HEK293 (cell line): ENCODE measurements around the gene GPR107.

Experiments used
- KLF10 ChIP-seq: fragments of 450-650 bp; IDR thresholded peaks from 2 replicates; pipeline ENCODE4 v1.5.1; 2018; ENCODE audit warnings: missing biosample characterization, mild to moderate bottlenecking, missing genetic modification characterization
- ZBTB8A ChIP-seq: fragments of 450-650 bp; formaldehyde crosslinking; IDR thresholded peaks from 2 replicates; pipeline ENCODE4 v1.5.1; 2016; ENCODE audit warnings: missing biosample characterization, missing genetic modification characterization
- ZNF239 ChIP-seq: fragments of 450-650 bp; formaldehyde crosslinking; IDR thresholded peaks from 2 replicates; pipeline ENCODE4 v1.5.1; 2016; ENCODE audit warnings: missing biosample characterization, missing genetic modification characterization
- ZNF660 ChIP-seq: fragments of 450-650 bp; IDR thresholded peaks from 2 replicates; pipeline ENCODE4 v1.5.1; 2018; ENCODE audit warnings: missing biosample characterization, mild to moderate bottlenecking, missing genetic modification characterization
- ZNF670 ChIP-seq: fragments of 450-650 bp; formaldehyde crosslinking; IDR thresholded peaks from 2 replicates; pipeline ENCODE4 v1.5.1; 2016; ENCODE audit warnings: missing biosample characterization, missing genetic modification characterization, low read depth
- TF ChIP-seq, protein P1 (sequence below): fragments of 450-650 bp; formaldehyde crosslinking; IDR thresholded peaks from 2 replicates; pipeline ENCODE4 v1.5.1; 2016; ENCODE audit warnings: missing biosample characterization, missing genetic modification characterization

DNA sequence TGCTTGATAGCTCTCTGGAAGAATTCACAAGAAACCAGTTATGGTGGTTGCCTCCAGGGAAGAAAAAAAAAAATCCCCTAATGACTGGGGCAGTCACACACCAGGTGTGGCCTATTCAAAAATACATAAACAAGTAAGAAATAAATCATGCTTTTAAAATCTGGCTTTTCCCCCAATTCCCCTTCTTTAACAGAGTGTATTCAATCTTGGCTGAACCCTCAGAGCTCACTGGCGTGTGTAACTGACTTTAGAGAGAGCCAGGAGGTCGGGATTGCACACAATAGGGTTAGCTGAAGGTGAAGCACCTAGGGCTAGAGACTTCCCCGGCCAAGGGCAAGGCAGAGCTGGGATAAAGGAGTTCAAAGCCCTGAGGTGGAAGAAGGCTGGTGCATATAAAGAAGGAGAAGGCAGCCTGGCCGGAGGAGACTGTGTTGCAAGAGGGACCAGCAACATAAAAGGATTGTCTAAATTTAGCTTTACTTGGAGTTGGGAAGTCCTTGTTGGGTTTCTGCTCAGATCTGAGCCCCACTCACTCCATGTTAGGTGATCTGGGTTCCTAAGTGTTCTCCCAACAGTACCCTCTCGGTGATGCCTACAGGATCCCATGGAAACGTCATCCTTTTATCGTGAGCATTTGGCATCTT lies 30.4 kb upstream of the GPR107 start:
- TF ChIP-seq ZBTB8A (tag by site-specific recombination) (no peak), ZNF660 (tag by site-specific recombination) (no peak), ZNF239 (tag by site-specific recombination) (no peak), ZNF670 (no peak), KLF10 (tag by site-specific recombination) (no peak)
- TF ChIP-seq, protein P1, sequence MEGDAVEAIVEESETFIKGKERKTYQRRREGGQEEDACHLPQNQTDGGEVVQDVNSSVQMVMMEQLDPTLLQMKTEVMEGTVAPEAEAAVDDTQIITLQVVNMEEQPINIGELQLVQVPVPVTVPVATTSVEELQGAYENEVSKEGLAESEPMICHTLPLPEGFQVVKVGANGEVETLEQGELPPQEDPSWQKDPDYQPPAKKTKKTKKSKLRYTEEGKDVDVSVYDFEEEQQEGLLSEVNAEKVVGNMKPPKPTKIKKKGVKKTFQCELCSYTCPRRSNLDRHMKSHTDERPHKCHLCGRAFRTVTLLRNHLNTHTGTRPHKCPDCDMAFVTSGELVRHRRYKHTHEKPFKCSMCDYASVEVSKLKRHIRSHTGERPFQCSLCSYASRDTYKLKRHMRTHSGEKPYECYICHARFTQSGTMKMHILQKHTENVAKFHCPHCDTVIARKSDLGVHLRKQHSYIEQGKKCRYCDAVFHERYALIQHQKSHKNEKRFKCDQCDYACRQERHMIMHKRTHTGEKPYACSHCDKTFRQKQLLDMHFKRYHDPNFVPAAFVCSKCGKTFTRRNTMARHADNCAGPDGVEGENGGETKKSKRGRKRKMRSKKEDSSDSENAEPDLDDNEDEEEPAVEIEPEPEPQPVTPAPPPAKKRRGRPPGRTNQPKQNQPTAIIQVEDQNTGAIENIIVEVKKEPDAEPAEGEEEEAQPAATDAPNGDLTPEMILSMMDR (tag by site-specific recombination): no peak
